Effector CD8-positive, alpha-beta T cell (primary cell): ENCODE data around the gene PIGL.
"Not testable (repeated sequence)": the region's sequence is repeated elsewhere in the genome, so short reads cannot be mapped to it uniquely, and the experiment has no call there.

Experiments
- DNase-seq: peaks from one replicate; lab custom pipeline; 2025; lab: John Stamatoyannopoulos, UW

PIGL gene

DNA sequence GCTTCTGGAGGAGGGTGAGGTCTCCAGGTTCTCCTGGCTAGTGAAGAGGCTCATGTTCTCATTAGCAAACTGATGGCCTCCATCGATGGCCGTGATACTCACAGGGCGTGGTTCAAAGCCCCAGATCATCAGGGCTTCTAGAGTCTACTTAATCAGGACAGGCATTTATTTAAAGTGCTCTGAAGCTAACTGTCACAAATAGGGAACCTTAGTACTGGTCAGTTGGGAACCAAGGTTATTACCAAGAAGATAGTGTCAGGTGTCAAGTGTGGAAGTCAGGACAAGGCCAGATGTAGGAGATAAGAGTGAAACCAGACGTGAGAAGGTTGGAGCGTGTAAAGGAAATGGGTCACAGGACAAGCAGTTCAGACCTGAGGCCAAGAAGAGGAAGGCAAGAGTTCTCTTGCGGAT is 56.9 kb downstream of the PIGL start:
- DNase-seq: no peak

- DNase-seq: no peak
Observed at GRCh38 chr17:16275024-16275423, 58.0 kb downstream of the PIGL start.

DNA sequence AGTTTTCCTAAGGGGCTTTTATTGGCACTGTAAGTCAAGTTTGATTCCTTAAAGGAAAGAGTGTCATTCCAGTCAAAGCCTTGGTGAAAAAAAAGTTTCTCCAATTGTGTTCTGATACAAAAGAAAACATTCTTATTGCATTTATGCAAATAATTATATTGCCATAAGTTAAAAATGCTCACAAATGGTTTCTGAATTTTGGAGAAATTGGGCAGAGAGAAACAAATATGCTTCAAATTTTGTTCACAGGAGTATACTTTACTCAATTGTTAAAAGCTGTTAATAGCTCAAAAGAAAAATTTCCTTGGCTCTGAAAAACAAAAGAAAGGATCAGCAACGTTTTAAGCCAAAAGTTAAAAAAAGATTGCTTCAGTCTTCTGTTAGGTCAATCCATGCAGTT is 60.2 kb downstream of the PIGL start:
- no peak for DNase-seq

DNA sequence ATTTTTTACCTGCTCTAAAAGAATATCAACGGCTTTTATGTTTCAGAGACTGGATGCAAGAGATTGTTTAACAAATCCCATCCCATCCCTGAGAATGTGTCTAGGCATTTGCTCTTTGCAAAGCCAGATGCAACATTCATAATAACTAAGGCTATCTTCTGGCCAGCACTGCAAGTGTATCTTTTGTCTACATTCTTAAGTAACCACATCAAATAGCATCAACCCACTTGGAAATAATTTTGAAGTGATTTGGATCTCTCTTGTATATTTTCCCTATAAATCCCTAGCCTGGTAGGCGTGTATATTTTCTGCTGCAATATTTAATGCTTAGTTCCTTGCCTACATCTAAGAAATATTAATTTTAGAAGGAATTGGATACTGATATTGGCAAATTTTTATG is 64.3 kb downstream of the PIGL start:
- DNase-seq: no peak

GRCh38 chr17:16282522-16282921 is 65.5 kb downstream of the PIGL start:
- DNase-seq: no peak

DNA sequence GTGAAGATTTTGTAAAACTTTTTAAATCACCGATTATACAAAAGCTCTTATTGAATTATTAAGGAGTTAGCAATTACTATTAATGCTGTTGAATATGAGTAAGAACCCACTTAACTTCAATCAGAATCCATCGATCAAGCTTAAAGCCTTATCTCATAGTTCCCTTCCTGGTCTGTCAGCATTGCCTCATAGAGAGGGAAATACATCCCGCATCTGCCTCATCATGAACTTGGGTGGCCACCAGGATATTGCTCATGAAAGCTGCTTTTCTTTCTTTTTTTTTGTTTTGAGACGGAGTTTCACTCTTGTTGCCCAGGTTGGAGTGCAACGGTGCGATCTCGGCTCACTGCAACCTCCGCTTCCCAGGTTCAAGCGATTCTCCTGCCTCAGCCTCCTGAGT is 66.7 kb downstream of the PIGL start:
- DNase-seq: no peak

GRCh38 chr17:16285646-16286008 is 68.6 kb downstream of the PIGL start:
- no peak for DNase-seq

GRCh38 chr17:16286009-16286946 is 69.3 kb downstream of the PIGL start:
- DNase-seq: peak; percentile 53

DNA sequence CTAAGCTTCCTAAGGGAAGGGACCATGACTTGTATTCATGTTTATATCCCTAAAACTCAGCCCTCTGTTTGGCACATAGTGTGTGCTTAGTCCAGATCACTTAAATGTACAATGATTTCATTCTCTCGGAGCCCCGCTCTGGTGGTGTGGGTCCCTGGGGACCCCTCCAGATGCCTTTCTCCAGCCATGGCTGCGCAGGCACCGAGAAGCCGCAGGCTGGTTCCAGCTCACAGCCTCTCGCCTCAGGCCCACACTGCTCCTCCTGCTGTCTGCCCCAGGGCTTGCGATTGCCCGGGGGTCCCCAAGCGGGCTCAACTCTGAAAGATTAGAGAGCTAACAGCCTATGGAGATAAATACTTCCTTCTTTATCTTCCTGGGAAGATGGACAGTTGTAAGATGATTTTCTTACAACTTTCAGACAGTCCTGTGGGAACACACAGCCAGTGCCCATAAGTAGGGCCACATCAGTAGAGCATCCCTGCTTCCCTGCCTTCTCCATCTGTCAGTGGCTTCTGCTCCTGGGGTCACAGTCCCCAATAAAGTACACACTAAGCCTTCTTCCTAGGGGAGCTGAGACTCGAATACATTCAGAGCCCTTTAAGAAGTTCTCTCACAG is 70.0 kb downstream of the PIGL start:
- no peak for DNase-seq

GRCh38 chr17:16287563-16288027 is 70.6 kb downstream of the PIGL start:
- DNase-seq: no peak

GRCh38 chr17:16288860-16289571 is 72.0 kb downstream of the PIGL start:
- no peak for DNase-seq

DNA sequence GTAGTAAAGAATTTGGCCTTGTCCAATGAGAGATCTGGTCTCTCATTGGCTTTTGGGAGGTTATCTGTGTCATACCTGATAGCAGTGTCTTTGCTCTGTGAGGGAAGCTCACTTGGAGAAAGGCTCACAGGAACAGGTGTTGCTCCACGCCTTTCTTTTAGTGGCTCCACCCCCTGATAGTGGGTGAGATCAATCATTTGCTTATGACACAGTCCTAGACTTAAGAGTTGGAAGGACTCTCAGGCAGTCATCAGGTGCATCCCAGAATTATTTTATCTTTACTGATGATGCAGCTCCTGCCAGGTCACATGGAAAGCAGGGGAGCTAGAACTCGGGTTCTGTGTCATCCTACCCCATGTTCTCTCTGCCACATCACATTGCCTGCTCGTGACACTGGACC is 76.9 kb downstream of the PIGL start:
- no peak for DNase-seq

GRCh38 chr17:16294560-16294959 is 77.5 kb downstream of the PIGL start:
- no peak for DNase-seq

DNA sequence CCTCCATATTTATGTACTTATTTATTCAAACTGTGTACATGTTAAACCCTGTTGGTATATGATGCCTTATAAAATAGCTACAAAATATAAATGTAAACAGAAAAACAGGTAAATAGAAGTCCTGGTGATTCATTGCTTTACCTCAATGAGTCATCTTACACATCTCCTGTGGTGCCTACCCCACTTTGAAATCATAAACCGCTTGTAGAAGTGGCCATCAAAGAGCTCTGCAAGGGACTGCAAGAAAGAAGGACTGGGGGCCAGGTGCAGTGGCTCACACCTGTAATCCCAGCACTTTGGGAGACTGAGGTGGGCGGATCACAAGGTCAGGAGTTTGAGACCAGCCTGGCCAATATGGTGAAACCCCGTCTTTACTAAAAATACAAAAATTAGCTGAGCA is 79.1 kb downstream of the PIGL start:
- DNase-seq: not testable (repeated sequence)

GRCh38 chr17:16297367-16298139 is 80.5 kb downstream of the PIGL start:
- DNase-seq: no peak

DNA sequence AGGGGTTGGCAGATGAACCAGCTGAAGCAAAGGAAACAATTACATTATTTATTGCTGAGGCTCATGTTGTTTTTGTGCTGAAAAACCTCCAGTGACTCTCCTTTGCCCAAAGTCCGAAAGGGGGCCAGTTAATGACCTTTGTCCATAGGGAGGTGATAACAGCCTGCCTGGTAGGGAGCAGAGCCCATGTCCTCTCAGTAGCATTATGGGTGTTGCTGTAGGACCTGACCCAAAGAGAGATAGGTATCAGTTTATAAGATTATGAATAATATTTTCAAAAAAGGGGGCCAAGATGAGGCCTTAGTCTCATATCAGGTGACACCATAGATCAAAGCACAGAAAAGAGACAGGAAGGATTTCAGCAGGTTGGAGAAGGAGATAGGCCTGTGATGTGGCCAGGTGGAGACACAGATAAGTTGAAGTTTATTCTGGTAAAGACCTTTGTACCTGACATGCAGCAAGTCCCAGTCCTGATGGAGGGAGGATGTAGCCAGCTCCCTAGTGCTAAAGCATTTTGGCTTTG is 81.2 kb downstream of the PIGL start:
- DNase-seq: no peak

DNA sequence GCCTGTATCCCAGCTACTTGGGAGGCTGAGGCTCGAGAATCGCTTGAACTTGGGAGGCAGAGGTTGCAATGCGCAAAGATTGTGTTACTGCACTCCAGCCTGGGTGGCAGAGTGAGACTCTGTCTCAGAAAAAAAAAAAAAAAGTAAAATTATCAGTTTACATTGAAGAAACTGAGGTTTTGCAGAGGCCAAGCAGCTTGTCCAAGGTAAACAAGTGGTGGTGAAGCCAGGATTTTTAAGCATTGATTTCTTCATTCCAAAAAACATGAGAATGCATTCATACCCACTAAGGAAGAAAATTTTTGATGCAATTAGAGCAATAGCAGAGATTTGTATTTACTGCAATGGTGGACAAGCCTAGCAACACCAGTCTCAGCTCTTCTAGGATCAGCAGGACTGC is 83.5 kb downstream of the PIGL start:
- no peak for DNase-seq

GRCh38 chr17:16301963-16302855 is 85.2 kb downstream of the PIGL start:
- DNase-seq: no peak

DNA sequence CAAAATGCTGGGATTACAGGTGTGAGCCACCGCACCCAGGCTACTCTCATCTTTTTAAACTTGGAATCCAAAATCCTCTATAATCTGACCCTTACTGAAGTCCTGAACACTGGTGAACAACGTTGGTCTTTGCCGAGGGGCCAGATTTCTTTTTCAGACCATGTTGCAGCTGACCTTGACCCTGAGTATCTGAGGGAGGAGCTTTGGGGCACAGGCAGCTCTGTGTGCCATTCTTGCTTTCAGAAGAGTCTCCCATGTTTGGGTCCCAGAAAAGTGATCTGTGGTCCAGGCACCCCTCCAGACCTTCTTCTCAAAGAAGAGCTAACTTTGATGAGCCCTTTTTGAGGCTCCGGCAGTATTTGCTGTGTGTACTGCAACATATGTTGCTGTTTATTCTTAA is 85.8 kb downstream of the PIGL start:
- DNase-seq: no peak

DNA sequence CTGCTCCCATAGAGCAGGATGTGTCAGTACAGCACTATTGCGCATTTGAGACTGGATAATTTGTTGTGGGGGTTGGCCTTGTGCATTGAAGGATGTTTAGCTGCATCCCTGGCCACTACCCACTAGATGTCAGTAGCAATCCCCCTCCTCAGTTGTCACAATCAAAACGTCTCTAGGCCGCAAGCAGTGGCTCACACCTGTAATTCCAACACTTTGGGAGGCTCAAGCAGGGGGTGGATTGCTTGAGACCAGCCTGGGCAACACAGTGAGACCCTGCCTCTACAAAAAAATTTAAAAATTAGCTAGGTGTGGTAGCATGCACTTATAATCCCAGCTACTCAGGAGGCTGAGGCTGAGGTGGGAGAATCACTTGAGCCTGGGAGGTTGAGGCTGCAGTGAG is 87.8 kb downstream of the PIGL start:
- DNase-seq: no peak

DNA sequence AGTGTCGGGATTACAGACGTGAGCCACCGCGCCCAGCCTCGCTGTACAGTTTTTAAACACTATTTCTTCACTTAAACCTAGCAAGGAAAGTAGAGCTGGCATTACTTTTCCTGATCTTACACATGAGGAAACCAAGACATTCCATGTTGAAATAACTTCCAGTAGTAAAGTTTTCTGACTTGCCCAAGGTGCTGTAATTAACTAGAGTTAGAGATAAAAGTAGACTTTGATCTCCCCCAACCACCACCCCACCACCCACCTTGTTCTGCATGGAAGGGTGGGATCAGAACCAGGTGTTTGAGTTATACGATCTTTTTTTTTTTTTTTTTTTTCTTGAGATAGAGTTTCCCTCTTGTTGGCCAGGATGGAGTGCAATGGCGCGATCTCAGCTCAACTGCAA is 89.2 kb downstream of the PIGL start:
- DNase-seq: no peak
